Skeletal muscle tissue (tissue), 4 donors: ENCODE measurements around the gene CEMIP2. TPM values are rescaled to one million over a fixed set of nuclear protein-coding genes. Genes with fewer than 3 reads are reported as not detected.
"Not testable (repeated sequence)": the region's sequence is repeated elsewhere in the genome, so short reads cannot be mapped to it uniquely, and the experiment has no call there.

Experiments used
- H3K27ac ChIP-seq: one replicate; pipeline ENCODE4 v1.7.0; 2013; ENCODE audit warnings: mild to moderate bottlenecking, low read depth, low read length, inconsistent platforms
- H3K27me3 ChIP-seq, 3 donors: one replicate each; pipeline ENCODE4 v1.7.0; 2013; ENCODE audit warnings: low read length in 3 of 3; ENCODE audit not compliant: control insufficient read depth in 3 of 3, insufficient read depth in 3 of 3
- H3K36me3 ChIP-seq, 3 donors: one replicate each; pipeline ENCODE4 v1.7.0; 2013; ENCODE audit warnings: low read length in 3 of 3; ENCODE audit not compliant: control insufficient read depth in 3 of 3, insufficient read depth in 3 of 3
- H3K4me1 ChIP-seq, 3 donors: one replicate each; pipeline ENCODE4 v1.7.0; 2013; ENCODE audit warnings: low read length in 3 of 3, mild to moderate bottlenecking in 3 of 3; ENCODE audit not compliant: control insufficient read depth in 3 of 3, insufficient read depth in 3 of 3
- H3K4me3 ChIP-seq, 3 donors: one replicate each; pipeline ENCODE4 v1.7.0; 2013; ENCODE audit warnings: low read length in 3 of 3
- H3K9ac ChIP-seq, 3 donors: one replicate each; pipeline ENCODE4 v1.7.0; 2013; ENCODE audit warnings: low read length in 3 of 3, mild to moderate bottlenecking in 3 of 3, moderate library complexity in 2 of 3, low read depth in 1 of 3
- H3K9me3 ChIP-seq, 3 donors: one replicate each; pipeline ENCODE4 v1.7.0; 2013; ENCODE audit warnings: low read length in 3 of 3; ENCODE audit not compliant: control insufficient read depth in 3 of 3
- total RNA-seq: library from RNA; depleted of rRNA; stranded (reverse); fragments of >200 nt; gene quantifications from one replicate; pipeline ENCODE4 v1.2.3, GENCODE V29; 2014
- donor health status: Osteomylitis.

Gene CEMIP2
- total RNA-seq, 1 donor from 2014 or later, result 39.7 TPM

- Histone ChIP-seq H3K27ac (no peak overlapping the region), H3K4me1 (no peaks in the 10 kb centered on the region), H3K9me3 (no peaks in the 10 kb centered on the region), H3K4me3 (no peak overlapping the region), H3K27me3 (no peaks in the 10 kb centered on the region), H3K9ac (no peak overlapping the region), H3K36me3 (peaks cover 6 to 20% (median 14%) of the 10 kb centered on the region in 3 donors)
Observed at GRCh38 chr9:71703172-71703872, 65.0 kb downstream of the CEMIP2 start.

GRCh38 chr9:71697882-71698281, 70.4 kb downstream of the CEMIP2 start:
- peaks cover 12 to 32% (median 28%) of the 10 kb centered on the region in 3 donors for H3K36me3 ChIP-seq

GRCh38 chr9:71694332-71694731, 74.0 kb downstream of the CEMIP2 start:
- Histone ChIP-seq H3K27me3 (no peaks in the 10 kb centered on the region), H3K9me3 (no peaks in the 10 kb centered on the region), H3K36me3 (peaks cover 19 to 27% (median 21%) of the 10 kb centered on the region in 3 donors), H3K4me1 (peaks cover 2 to 5% (median 5%) of the 10 kb centered on the region in 3 donors), H3K4me3 (no peak overlapping the region), H3K27ac (no peak overlapping the region), H3K9ac (no peak overlapping the region)

More at GRCh38 chr9:71697882-71698281, 70.4 kb downstream of the CEMIP2 start:
- no peak overlapping the region for H3K27ac ChIP-seq
- no peak overlapping the region for H3K4me3 ChIP-seq
- H3K9ac ChIP-seq, result no peak overlapping the region
- no peaks in the 10 kb centered on the region for H3K9me3 ChIP-seq
- no peaks in the 10 kb centered on the region for H3K4me1 ChIP-seq
- no peaks in the 10 kb centered on the region for H3K27me3 ChIP-seq

GRCh38 chr9:71693607-71694006, 74.7 kb downstream of the CEMIP2 start:
- no peak overlapping the region for H3K9ac ChIP-seq
- no peaks in the 10 kb centered on the region for H3K27me3 ChIP-seq
- peaks cover 15 to 31% (median 22%) of the 10 kb centered on the region in 3 donors for H3K36me3 ChIP-seq
- no peak overlapping the region for H3K27ac ChIP-seq
- H3K4me1 ChIP-seq, result peaks cover 2 to 5% (median 5%) of the 10 kb centered on the region in 3 donors
- H3K4me3 ChIP-seq, result no peak overlapping the region
- H3K9me3 ChIP-seq, result no peaks in the 10 kb centered on the region

GRCh38 chr9:71692337-71692736, 76.0 kb downstream of the CEMIP2 start:
- Histone ChIP-seq H3K9ac (no peak overlapping the region), H3K27ac (peak overlapping the region; percentile 26), H3K36me3 (peaks cover 8 to 28% (median 18%) of the 10 kb centered on the region in 3 donors), H3K4me1 (peaks cover 2 to 5% (median 5%) of the 10 kb centered on the region in 3 donors), H3K4me3 (no peak overlapping the region), H3K27me3 (no peaks in the 10 kb centered on the region), H3K9me3 (no peaks in the 10 kb centered on the region)

GRCh38 chr9:71691576-71691975, 76.7 kb downstream of the CEMIP2 start:
- H3K4me3 ChIP-seq, H3K9me3 ChIP-seq, H3K27ac ChIP-seq, H3K9ac ChIP-seq, H3K4me1 ChIP-seq, H3K27me3 ChIP-seq: not testable (repeated sequence)
- H3K36me3 ChIP-seq, result peaks cover 5 to 24% (median 18%) of the 10 kb centered on the region in 3 donors

GRCh38 chr9:71690689-71691435, 77.5 kb downstream of the CEMIP2 start:
- no peak overlapping the region for H3K9ac ChIP-seq
- no peaks in the 10 kb centered on the region for H3K9me3 ChIP-seq
- H3K27ac ChIP-seq, result no peak overlapping the region
- H3K4me3 ChIP-seq, result no peak overlapping the region
- peaks cover 5 to 27% (median 18%) of the 10 kb centered on the region in 3 donors for H3K36me3 ChIP-seq
- peaks cover 2 to 5% (median 5%) of the 10 kb centered on the region in 3 donors for H3K4me1 ChIP-seq
- no peaks in the 10 kb centered on the region for H3K27me3 ChIP-seq

GRCh38 chr9:71690063-71690688, 78.1 kb downstream of the CEMIP2 start:
- no peaks in the 10 kb centered on the region for H3K27me3 ChIP-seq
- H3K4me1 ChIP-seq, result peaks cover 2 to 5% (median 5%) of the 10 kb centered on the region in 3 donors
- peaks cover 5 to 27% (median 17%) of the 10 kb centered on the region in 3 donors for H3K36me3 ChIP-seq
- no peak overlapping the region for H3K4me3 ChIP-seq
- no peak overlapping the region for H3K27ac ChIP-seq
- no peaks in the 10 kb centered on the region for H3K9me3 ChIP-seq
- H3K9ac ChIP-seq, result no peak overlapping the region

- H3K27me3 ChIP-seq, result no peaks in the 10 kb centered on the region
- H3K36me3 ChIP-seq, result peaks cover 3 to 19% (median 16%) of the 10 kb centered on the region in 3 donors
- no peak overlapping the region for H3K4me3 ChIP-seq
- no peak overlapping the region for H3K27ac ChIP-seq
- peaks cover 2 to 15% (median 3%) of the 10 kb centered on the region in 3 donors for H3K4me1 ChIP-seq
- no peaks in the 10 kb centered on the region for H3K9me3 ChIP-seq
- H3K9ac ChIP-seq, result no peak overlapping the region
Observed at GRCh38 chr9:71687676-71688075, 80.6 kb downstream of the CEMIP2 start.
